Panc1 (cell line): ENCODE results near the gene ANO1. TPM values are rescaled to one million over a fixed set of nuclear protein-coding genes. Genes with fewer than 3 reads are reported as not detected.

Source experiments
- ATAC-seq: fragments of 200-7000 bp; cut with Tn5 transposase; 2 replicates; pipeline ENCODE4 v1.9.1; 2020; ENCODE audit warnings: mild to moderate bottlenecking, moderate library complexity
- BruUV-seq: library from RNA; stranded (reverse); fragments of 400-500 nt; replicated peaks from 2 replicates; lab custom pipeline; 2021; lab: Mats Ljungman, UMichigan
- CTCF ChIA-PET: fragments of 300-600 bp; sonication (Branson Sonifier 250); formaldehyde crosslinking; loops from one replicate; lab custom pipeline; 2022; ENCODE audit warnings: antibody characterized with exemption; lab: Charles Lee
- POLR2A ChIA-PET: fragments of 300-600 bp; sonication (Branson Sonifier 250); formaldehyde crosslinking; loops from one replicate; lab custom pipeline; 2022; ENCODE audit warnings: antibody characterized with exemption; lab: Charles Lee
- DNase-seq: peaks from one replicate; pipeline ENCODE4 v3.0.0-alpha.2; 2010; ENCODE audit warnings: low read depth, low spot score
- H3K27ac ChIP-seq: 2 replicates; pipeline ENCODE4 v1.5.1; 2011; ENCODE audit warnings: mild to moderate bottlenecking, low read length, inconsistent platforms
- H3K27me3 ChIP-seq: fragments of 200-500 bp; sonication (Bioruptor generic); 2 replicates; pipeline ENCODE4 v1.6.0; 2014; ENCODE audit warnings: low read length, inconsistent platforms; ENCODE audit not compliant: control insufficient read depth, insufficient read depth
- H3K36me3 ChIP-seq: fragments of 200-500 bp; sonication (Bioruptor generic); 2 replicates; pipeline ENCODE4 v1.5.1; 2014; ENCODE audit warnings: inconsistent platforms, mild to moderate bottlenecking, low read length, moderate library complexity; ENCODE audit not compliant: control insufficient read depth, insufficient read depth
- H3K4me1 ChIP-seq: 2 replicates; pipeline ENCODE4 v1.5.1; 2011; ENCODE audit warnings: inconsistent platforms, mild to moderate bottlenecking, low read length, moderate library complexity; ENCODE audit not compliant: control insufficient read depth, insufficient read depth
- H3K4me3 ChIP-seq, 2 experiments: 2 replicates each; pipeline ENCODE4 v1.5.1; 2011 to 2012; ENCODE audit warnings: low read depth in 2 of 2, low read length in 2 of 2, mild to moderate bottlenecking in 2 of 2, inconsistent platforms in 1 of 2, moderate library complexity in 1 of 2
- H3K9me3 ChIP-seq: fragments of 200-500 bp; sonication (Bioruptor generic); 2 replicates; pipeline ENCODE4 v1.5.1; 2014; ENCODE audit warnings: low read depth, mild to moderate bottlenecking, inconsistent platforms, low read length, moderate library complexity; ENCODE audit not compliant: control insufficient read depth, insufficient read depth
- CTCF ChIP-seq: fragments of 450-650 bp; IDR thresholded peaks from 2 replicates; pipeline ENCODE4 v1.5.1; 2017; ENCODE audit warnings: mild to moderate bottlenecking
- POLR2AphosphoS5 ChIP-seq: IDR thresholded peaks from 2 replicates; pipeline ENCODE4 v1.6.1; 2012; ENCODE audit warnings: mild to moderate bottlenecking, low read depth, low read length, moderate library complexity
- SIN3A ChIP-seq: IDR thresholded peaks from 2 replicates; pipeline ENCODE4 v1.6.1; 2012; ENCODE audit warnings: low read depth, mild to moderate bottlenecking, low read length, moderate library complexity, borderline replicate concordance; ENCODE audit not compliant: insufficient read depth
- TCF7L2 ChIP-seq: IDR thresholded peaks from 2 replicates; pipeline ENCODE4 v1.6.1; 2011; ENCODE audit warnings: mild to moderate bottlenecking, low read depth, low read length, inconsistent platforms
- in situ Hi-C: cut with HindIII; loops from 2 replicates; pipeline ENCODE4 v1.10.0; 2016; ENCODE audit warnings: low sequenced_read_pairs, low pct_unique_long_range_greater_than_20kb
- intact Hi-C: fragments of 100-400 bp; cut with micrococcal nuclease; formaldehyde crosslinking; loops from one replicate; pipeline ENCODE4 v1.10.0; 2022; ENCODE audit not compliant: unreplicated experiment
- total RNA-seq: library from RNA; stranded (reverse); gene quantifications from one replicate; pipeline ENCODE4 v1.2.1, GENCODE V29; 2021; ENCODE audit not compliant: unreplicated experiment
- TF ChIP-seq, protein P1 (sequence below), 2 experiments: IDR thresholded peaks; 2 replicates each; pipeline ENCODE4 v1.6.1; 2011 to 2012; ENCODE audit warnings: low read depth in 2 of 2, control low read depth in 1 of 2, low read length in 1 of 2, mild to moderate bottlenecking in 1 of 2, moderate library complexity in 1 of 2; ENCODE audit not compliant: insufficient read depth in 1 of 2

Gene ANO1
- total RNA-seq, 1 experiment from 2014 or later = 2.3 TPM

DNA sequence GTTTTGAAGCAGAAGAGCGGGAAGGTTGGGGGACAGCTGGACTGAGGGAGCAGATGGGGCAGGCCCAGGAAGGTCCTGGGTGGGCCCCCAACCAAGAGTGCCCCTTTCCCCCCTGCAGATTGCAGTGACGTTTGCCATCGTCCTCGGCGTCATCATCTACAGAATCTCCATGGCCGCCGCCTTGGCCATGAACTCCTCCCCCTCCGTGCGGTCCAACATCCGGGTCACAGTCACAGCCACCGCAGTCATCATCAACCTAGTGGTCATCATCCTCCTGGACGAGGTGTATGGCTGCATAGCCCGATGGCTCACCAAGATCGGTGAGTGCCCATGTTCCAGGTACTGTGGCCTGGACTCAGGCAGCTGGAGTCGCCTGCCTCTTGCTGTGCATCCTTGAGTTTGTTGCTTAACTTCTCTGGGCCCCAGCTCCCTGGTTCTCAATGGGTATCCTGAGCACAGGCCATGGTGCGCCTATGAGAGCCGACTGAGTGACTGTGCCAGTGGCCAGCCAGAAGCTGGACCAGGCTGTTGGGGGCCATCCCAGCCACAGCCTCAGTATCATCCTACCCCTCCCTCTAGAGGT, 83.0 kb downstream of the ANO1 start:
- intact Hi-C loops (no loop called here), in situ Hi-C loops (no loop called here)
- H3K27me3 ChIP-seq = no peaks in the 10 kb centered on the region
- DNase-seq (no peak), ATAC-seq (no peak)
- POLR2A ChIA-PET = no interaction called here
- H3K27ac ChIP-seq = no peak overlapping the region
- CTCF ChIA-PET = interaction anchor here (0.6 kb wide), 1 partner anchor 140 kb away, joined by 3 read pairs; no protein-coding TSS in a partner anchor
- no TSS peak for BruUV-seq
- peaks cover 16% of the 10 kb centered on the region for H3K4me1 ChIP-seq
- H3K4me3 ChIP-seq = no peak overlapping the region
- TF ChIP-seq, protein P1, sequence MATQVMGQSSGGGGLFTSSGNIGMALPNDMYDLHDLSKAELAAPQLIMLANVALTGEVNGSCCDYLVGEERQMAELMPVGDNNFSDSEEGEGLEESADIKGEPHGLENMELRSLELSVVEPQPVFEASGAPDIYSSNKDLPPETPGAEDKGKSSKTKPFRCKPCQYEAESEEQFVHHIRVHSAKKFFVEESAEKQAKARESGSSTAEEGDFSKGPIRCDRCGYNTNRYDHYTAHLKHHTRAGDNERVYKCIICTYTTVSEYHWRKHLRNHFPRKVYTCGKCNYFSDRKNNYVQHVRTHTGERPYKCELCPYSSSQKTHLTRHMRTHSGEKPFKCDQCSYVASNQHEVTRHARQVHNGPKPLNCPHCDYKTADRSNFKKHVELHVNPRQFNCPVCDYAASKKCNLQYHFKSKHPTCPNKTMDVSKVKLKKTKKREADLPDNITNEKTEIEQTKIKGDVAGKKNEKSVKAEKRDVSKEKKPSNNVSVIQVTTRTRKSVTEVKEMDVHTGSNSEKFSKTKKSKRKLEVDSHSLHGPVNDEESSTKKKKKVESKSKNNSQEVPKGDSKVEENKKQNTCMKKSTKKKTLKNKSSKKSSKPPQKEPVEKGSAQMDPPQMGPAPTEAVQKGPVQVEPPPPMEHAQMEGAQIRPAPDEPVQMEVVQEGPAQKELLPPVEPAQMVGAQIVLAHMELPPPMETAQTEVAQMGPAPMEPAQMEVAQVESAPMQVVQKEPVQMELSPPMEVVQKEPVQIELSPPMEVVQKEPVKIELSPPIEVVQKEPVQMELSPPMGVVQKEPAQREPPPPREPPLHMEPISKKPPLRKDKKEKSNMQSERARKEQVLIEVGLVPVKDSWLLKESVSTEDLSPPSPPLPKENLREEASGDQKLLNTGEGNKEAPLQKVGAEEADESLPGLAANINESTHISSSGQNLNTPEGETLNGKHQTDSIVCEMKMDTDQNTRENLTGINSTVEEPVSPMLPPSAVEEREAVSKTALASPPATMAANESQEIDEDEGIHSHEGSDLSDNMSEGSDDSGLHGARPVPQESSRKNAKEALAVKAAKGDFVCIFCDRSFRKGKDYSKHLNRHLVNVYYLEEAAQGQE (IDR thresholded peaks at IDR 0.05; ENCODE audit: insufficient read depth in 1 of 2, low read depth in 2 of 2, low read length in 1 of 2) = no peak
- TF ChIP-seq TCF7L2 (no peak), CTCF (no peak), SIN3A (no peak), POLR2AphosphoS5 (no peak)
- H3K9me3 ChIP-seq = no peaks in the 10 kb centered on the region
- H3K36me3 ChIP-seq = no peaks in the 10 kb centered on the region

- H3K27me3 ChIP-seq = no peaks in the 10 kb centered on the region
- in situ Hi-C loops (no loop called here), intact Hi-C loops (no loop called here)
- H3K36me3 ChIP-seq = no peaks in the 10 kb centered on the region
- CTCF ChIA-PET = no interaction called here
- POLR2A ChIA-PET = no interaction called here
- peaks cover 9% of the 10 kb centered on the region for H3K4me1 ChIP-seq
- no peaks in the 10 kb centered on the region for H3K9me3 ChIP-seq
- no peak for DNase-seq
- TF ChIP-seq TCF7L2 = no peak
- TF ChIP-seq, protein P1 (IDR thresholded peaks at IDR 0.05; ENCODE audit: insufficient read depth in 1 of 2, low read depth in 2 of 2, low read length in 1 of 2) = no peak
- no peak for TF ChIP-seq POLR2AphosphoS5
- TF ChIP-seq CTCF = no peak
- TF ChIP-seq SIN3A = no peak
- no peak for ATAC-seq
- BruUV-seq = no TSS peak
- H3K27ac ChIP-seq = no peak overlapping the region
- H3K4me3 ChIP-seq = no peak overlapping the region
Measured at GRCh38 chr11:70164705-70165104, 86.6 kb downstream of the ANO1 start.
